OCI-LY7 (cell line): ENCODE data around the gene LHX3. TPM values are rescaled to one million over a fixed set of nuclear protein-coding genes. Genes with fewer than 3 reads are reported as not detected.

Experiments
- BruUV-seq: library from RNA; stranded (reverse); fragments of 400-500 nt; replicated peaks from 2 replicates; lab custom pipeline; 2021; lab: Mats Ljungman, UMichigan
- CTCF ChIA-PET: fragments of 300-600 bp; sonication (Branson Sonifier 250); formaldehyde crosslinking; loops from one replicate; lab custom pipeline; 2022; ENCODE audit warnings: antibody characterized with exemption; ENCODE audit not compliant: unreplicated experiment; lab: Charles Lee
- POLR2A ChIA-PET: fragments of 300-600 bp; sonication (Branson Sonifier 250); formaldehyde crosslinking; loops from one replicate; lab custom pipeline; 2022; ENCODE audit warnings: antibody characterized with exemption; lab: Charles Lee
- DNase-seq: peaks from one replicate; pipeline ENCODE4 v3.0.0-alpha.2; 2015; ENCODE audit warnings: low spot score
- H2AFZ ChIP-seq: fragments of 200-600 bp; sonication (generic), shearing (Covaris generic); 2 replicates; pipeline ENCODE4 v1.6.1; 2014; ENCODE audit warnings: mild to moderate bottlenecking, antibody characterized with exemption, low read length, moderate library complexity
- H3K27ac ChIP-seq: fragments of 200-600 bp; sonication (generic); 2 replicates; pipeline ENCODE4 v1.5.1; 2014; ENCODE audit warnings: mixed run types, low read depth, mild to moderate bottlenecking, moderate library complexity, low read length, inconsistent platforms; ENCODE audit not compliant: poor library complexity, severe bottlenecking
- H3K36me3 ChIP-seq: fragments of 200-600 bp; sonication (generic); 2 replicates; pipeline ENCODE4 v1.6.1; 2014; ENCODE audit warnings: mild to moderate bottlenecking, antibody characterized with exemption, low read length, moderate library complexity, mixed read lengths; ENCODE audit not compliant: insufficient read depth
- H3K4me1 ChIP-seq: fragments of 200-600 bp; sonication (generic); 2 replicates; pipeline ENCODE4 v1.5.1; 2014; ENCODE audit warnings: mild to moderate bottlenecking, low read length; ENCODE audit not compliant: insufficient read depth, poor library complexity, severe bottlenecking
- H3K4me2 ChIP-seq: fragments of 200-600 bp; sonication (generic); 2 replicates; pipeline ENCODE4 v1.6.1; 2014; ENCODE audit warnings: mild to moderate bottlenecking, low read length
- H3K4me3 ChIP-seq: fragments of 200-600 bp; sonication (generic); 2 replicates; pipeline ENCODE4 v1.5.1; 2014; ENCODE audit warnings: mild to moderate bottlenecking, low read depth, low read length; ENCODE audit not compliant: poor library complexity, severe bottlenecking
- H3K79me2 ChIP-seq: fragments of 200-600 bp; sonication (generic); 2 replicates; pipeline ENCODE4 v1.6.1; 2016; ENCODE audit warnings: low read depth, mild to moderate bottlenecking, low read length, moderate library complexity, mixed read lengths; ENCODE audit not compliant: insufficient read depth
- H3K9me2 ChIP-seq: fragments of 200-600 bp; sonication (generic); 2 replicates; pipeline ENCODE4 v1.6.1; 2016; ENCODE audit warnings: mild to moderate bottlenecking, low read length, mixed read lengths; ENCODE audit not compliant: insufficient read depth
- H3K9me3 ChIP-seq: fragments of 200-600 bp; sonication (generic); 2 replicates; pipeline ENCODE4 v1.6.1; 2014; ENCODE audit warnings: mild to moderate bottlenecking, mixed run types, low read length, mixed read lengths
- H4K20me1 ChIP-seq: fragments of 200-600 bp; sonication (generic); 2 replicates; pipeline ENCODE4 v1.6.1; 2014; ENCODE audit warnings: mild to moderate bottlenecking, antibody characterized with exemption, low read length, moderate library complexity, mixed read lengths; ENCODE audit not compliant: insufficient read depth
- EZH2phosphoT487 ChIP-seq: fragments of 200-600 bp; sonication (generic); IDR thresholded peaks from 2 replicates; pipeline ENCODE4 v1.6.1; 2018; ENCODE audit warnings: low read depth, borderline replicate concordance, mild to moderate bottlenecking, mixed run types, antibody characterized with exemption, low read length, moderate library complexity, mixed read lengths
- intact Hi-C: fragments of 100-400 bp; cut with micrococcal nuclease; formaldehyde crosslinking; loops from one replicate; pipeline ENCODE4 v1.10.0; 2022; ENCODE audit not compliant: unreplicated experiment
- total RNA-seq, 2 experiments: library from RNA; depleted of rRNA in 1 of 2; stranded (reverse); fragments of >200 nt in 1 of 2; shearing (Covaris generic) in 1 of 2; gene quantifications; 2 replicates each; pipeline ENCODE4 v1.2.3, GENCODE V29; 2014 to 2022
- TF ChIP-seq, protein P1 (sequence below): fragments of 200-600 bp; sonication (generic); conservative IDR thresholded peaks from 2 replicates; pipeline ENCODE4 v1.5.1; 2014; ENCODE audit warnings: mild to moderate bottlenecking, antibody characterized with exemption, low read length, moderate library complexity, mixed read lengths

The LHX3 gene
- total RNA-seq, 2 experiments from 2014 or later, result 0.15 TPM; not detected in 1

DNA sequence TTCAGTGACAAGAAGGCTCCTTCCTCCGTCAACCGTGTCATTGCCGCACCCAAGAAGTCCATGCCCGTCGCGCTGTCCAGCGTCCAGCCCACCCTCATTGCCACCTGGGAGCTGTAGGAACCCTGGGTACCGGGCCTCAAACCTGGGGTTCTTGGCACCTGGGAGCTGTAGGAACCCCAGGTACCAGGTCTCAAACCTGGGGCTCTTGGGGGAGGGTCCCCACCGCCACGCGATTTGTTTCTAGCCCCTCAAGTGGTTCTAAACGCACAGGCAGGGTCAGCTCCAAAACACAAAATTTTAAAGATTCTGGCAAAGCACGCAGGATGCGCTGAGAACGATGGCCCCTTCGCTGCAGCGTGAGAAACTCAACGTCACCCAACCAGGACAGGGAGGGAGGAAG lies 17.7 kb downstream of the LHX3 start:
- Histone ChIP-seq H3K4me1 (peaks cover 2% of the 10 kb centered on the region), H4K20me1 (no peaks in the 10 kb centered on the region), H3K9me3 (no peaks in the 10 kb centered on the region), H3K4me2 (no peak overlapping the region), H3K36me3 (no peaks in the 10 kb centered on the region), H2AFZ (no peak overlapping the region), H3K9me2 (no peaks in the 10 kb centered on the region), H3K27ac (no peak overlapping the region), H3K79me2 (no peaks in the 10 kb centered on the region), H3K4me3 (no peak overlapping the region)
- no TSS peak for BruUV-seq
- TF ChIP-seq, protein P1, sequence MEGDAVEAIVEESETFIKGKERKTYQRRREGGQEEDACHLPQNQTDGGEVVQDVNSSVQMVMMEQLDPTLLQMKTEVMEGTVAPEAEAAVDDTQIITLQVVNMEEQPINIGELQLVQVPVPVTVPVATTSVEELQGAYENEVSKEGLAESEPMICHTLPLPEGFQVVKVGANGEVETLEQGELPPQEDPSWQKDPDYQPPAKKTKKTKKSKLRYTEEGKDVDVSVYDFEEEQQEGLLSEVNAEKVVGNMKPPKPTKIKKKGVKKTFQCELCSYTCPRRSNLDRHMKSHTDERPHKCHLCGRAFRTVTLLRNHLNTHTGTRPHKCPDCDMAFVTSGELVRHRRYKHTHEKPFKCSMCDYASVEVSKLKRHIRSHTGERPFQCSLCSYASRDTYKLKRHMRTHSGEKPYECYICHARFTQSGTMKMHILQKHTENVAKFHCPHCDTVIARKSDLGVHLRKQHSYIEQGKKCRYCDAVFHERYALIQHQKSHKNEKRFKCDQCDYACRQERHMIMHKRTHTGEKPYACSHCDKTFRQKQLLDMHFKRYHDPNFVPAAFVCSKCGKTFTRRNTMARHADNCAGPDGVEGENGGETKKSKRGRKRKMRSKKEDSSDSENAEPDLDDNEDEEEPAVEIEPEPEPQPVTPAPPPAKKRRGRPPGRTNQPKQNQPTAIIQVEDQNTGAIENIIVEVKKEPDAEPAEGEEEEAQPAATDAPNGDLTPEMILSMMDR, result no peak
- no peak for TF ChIP-seq EZH2phosphoT487
- no peak for DNase-seq
- intact Hi-C loops, result no loop called here
- POLR2A ChIA-PET, result no interaction called here
- CTCF ChIA-PET, result no interaction called here

DNA sequence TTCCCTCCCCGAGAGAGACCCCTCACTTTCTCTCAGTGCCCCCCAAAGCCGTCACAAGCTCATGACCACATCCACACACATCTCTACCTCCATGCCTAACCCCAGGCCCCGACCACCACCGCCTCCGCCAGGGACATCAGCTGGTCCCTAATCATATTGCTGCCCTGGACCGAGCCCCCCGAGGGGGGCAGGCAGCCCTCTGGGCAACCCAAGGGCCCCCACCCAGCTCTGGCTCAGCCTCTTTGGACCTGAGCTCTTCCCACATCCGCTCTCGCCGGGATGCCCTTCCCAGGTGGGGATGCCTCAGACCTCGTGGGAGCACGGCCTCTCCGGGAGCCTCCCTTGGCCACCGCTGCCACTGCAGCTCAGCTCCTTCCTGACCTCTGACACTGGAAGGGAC lies 18.5 kb downstream of the LHX3 start:
- H3K9me2 ChIP-seq, result no peaks in the 10 kb centered on the region
- CTCF ChIA-PET, result no interaction called here
- no TSS peak for BruUV-seq
- POLR2A ChIA-PET, result no interaction called here
- no peaks in the 10 kb centered on the region for H3K4me1 ChIP-seq
- no peaks in the 10 kb centered on the region for H3K79me2 ChIP-seq
- DNase-seq, result no peak
- no peaks in the 10 kb centered on the region for H3K36me3 ChIP-seq
- H3K9me3 ChIP-seq, result no peaks in the 10 kb centered on the region
- intact Hi-C loops, result no loop called here
- no peak overlapping the region for H3K4me2 ChIP-seq
- H3K27ac ChIP-seq, result no peak overlapping the region
- TF ChIP-seq, protein P1, result no peak
- no peak for TF ChIP-seq EZH2phosphoT487
- H3K4me3 ChIP-seq, result no peak overlapping the region
- H2AFZ ChIP-seq, result no peak overlapping the region
- H4K20me1 ChIP-seq, result no peaks in the 10 kb centered on the region

DNA sequence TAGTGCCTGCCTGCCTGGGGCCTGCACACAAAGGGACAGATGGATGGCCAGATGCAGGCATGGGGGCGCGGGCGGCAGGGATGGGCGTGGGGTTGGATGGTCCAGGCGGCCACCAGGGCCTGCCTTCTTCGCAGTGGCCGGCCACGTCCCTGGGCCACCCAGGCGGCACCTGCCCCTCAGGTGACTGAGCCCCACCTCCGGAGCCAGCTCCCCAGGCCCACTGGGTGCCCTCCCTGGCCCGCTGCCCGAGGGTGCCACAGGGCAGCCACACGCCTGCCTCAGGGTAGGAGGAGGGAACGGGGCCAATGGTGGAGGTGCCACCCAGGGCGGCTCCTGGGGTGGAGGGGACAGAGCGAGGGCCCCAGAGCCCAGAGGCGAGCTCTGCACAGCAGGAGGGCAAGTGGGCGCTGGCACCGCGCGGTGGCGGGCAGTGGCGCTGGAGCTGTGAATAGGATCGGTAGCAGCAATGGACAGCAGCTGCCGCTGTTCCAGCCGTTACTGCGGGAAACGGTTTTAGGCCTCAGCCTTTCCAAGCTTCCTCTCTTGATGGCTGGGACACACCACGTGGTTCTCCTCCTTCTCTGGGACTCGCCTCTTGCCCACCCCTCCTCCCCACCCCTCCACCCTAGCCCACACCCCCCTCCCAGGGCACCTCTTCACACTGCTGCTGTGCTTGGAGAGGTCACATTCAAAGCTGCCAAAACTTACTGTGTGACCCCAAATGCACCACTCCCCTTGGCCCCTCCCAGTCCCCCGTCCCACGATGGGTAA lies 19.1 kb downstream of the LHX3 start:
- BruUV-seq, result no TSS peak
- TF ChIP-seq, protein P1, result no peak
- no peak for TF ChIP-seq EZH2phosphoT487
- no peak overlapping the region for H3K27ac ChIP-seq
- no peak for DNase-seq
- no peaks in the 10 kb centered on the region for H3K79me2 ChIP-seq
- no peak overlapping the region for H3K4me2 ChIP-seq
- ChIA-PET CTCF (no interaction called here), POLR2A (no interaction called here)
- no peaks in the 10 kb centered on the region for H3K36me3 ChIP-seq
- no peaks in the 10 kb centered on the region for H3K9me3 ChIP-seq
- intact Hi-C loops, result no loop called here
- H3K9me2 ChIP-seq, result no peaks in the 10 kb centered on the region
- no peak overlapping the region for H2AFZ ChIP-seq
- H4K20me1 ChIP-seq, result no peaks in the 10 kb centered on the region
- H3K4me1 ChIP-seq, result no peaks in the 10 kb centered on the region
- no peak overlapping the region for H3K4me3 ChIP-seq
